ENCODE results near the gene KIF19. TPM values are rescaled to one million over a fixed set of nuclear protein-coding genes. Genes with fewer than 3 reads are reported as not detected.

KIF19 gene
- total RNA-seq, 4 donors from 2014 or later: 0.81 to 2.1 (median 1.5) TPM

DNA sequence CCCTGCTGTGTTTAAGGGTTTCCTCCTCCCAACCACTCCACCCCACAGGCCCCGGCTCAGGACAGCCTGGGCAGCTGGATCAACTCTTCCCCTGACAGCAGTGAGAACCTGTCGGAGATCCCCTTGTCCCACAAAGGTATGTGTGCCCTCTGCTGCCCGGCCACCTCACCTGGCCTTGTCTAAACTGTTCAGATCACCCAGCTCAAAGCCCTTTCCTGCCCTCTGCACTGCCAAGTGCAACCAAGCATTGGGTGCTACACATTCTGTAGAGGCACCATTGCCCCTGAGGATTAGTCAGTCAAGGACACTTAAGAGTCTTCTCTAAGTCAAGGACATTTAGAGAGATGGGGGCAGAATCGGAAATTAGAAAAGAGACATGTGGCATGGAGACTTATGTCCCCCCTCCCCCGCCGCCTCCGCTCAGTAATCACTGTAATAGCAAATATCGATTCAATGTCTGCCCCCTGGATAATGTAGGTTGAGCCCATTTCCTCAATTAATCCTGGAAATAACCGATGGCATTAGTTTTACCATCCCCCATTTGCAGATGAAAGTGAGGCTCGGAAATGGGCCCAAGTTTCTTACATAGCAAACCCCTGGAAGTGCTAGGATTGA is 27.5 kb downstream of the KIF19 start:
- Histone ChIP-seq H3K4me1 (peaks cover 0 to 13% (median 0%) of the 10 kb centered on the region in 3 donors), H3K9me3 (no peaks in the 10 kb centered on the region), H3K27me3 (peaks cover 100% of the 10 kb centered on the region), H3K27ac (no peak overlapping the region), H3K36me3 (no peaks in the 10 kb centered on the region), H3K4me3 (no peak overlapping the region)
- no peak for ATAC-seq
- WGBS, 2 donors (ENCODE audit: low coverage in 1 of 2): 68 to 72% methylated on average over 5 to 10 of the region's 10 CpGs
- TF ChIP-seq, protein P1, sequence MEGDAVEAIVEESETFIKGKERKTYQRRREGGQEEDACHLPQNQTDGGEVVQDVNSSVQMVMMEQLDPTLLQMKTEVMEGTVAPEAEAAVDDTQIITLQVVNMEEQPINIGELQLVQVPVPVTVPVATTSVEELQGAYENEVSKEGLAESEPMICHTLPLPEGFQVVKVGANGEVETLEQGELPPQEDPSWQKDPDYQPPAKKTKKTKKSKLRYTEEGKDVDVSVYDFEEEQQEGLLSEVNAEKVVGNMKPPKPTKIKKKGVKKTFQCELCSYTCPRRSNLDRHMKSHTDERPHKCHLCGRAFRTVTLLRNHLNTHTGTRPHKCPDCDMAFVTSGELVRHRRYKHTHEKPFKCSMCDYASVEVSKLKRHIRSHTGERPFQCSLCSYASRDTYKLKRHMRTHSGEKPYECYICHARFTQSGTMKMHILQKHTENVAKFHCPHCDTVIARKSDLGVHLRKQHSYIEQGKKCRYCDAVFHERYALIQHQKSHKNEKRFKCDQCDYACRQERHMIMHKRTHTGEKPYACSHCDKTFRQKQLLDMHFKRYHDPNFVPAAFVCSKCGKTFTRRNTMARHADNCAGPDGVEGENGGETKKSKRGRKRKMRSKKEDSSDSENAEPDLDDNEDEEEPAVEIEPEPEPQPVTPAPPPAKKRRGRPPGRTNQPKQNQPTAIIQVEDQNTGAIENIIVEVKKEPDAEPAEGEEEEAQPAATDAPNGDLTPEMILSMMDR (IDR thresholded peaks at IDR 0.05): no peak
- no peak for TF ChIP-seq POLR2AphosphoS5 (IDR thresholded peaks at IDR 0.05)

DNA sequence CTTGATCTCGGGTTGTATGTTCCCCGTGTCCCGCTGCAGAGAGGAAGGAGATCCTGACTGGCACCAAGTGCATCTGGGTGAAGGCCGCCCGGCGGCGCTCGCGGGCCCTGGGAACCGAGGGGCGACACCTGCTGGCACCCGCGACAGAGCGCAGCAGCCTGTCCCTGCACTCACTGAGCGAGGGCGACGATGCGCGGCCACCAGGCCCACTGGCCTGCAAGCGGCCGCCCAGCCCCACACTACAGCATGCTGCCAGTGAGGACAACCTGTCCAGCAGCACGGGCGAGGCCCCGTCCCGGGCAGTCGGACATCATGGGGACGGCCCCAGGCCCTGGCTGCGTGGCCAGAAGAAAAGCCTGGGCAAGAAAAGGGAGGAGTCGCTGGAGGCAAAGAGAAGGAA is 28.1 kb downstream of the KIF19 start:
- Histone ChIP-seq H3K27ac (no peak overlapping the region), H3K9me3 (no peaks in the 10 kb centered on the region), H3K4me1 (peaks cover 0 to 13% (median 0%) of the 10 kb centered on the region in 3 donors), H3K27me3 (peaks cover 100% of the 10 kb centered on the region), H3K36me3 (no peaks in the 10 kb centered on the region), H3K4me3 (no peak overlapping the region)
- WGBS, 2 donors (ENCODE audit: low coverage in 1 of 2): no CpG with 5 or more reads among the region's 29 CpGs
- ATAC-seq: no peak
- TF ChIP-seq, protein P1 (IDR thresholded peaks at IDR 0.05): peak in 1 of 4 experiments; percentile 28
- no peak for TF ChIP-seq EP300 (IDR thresholded peaks at IDR 0.05)

DNA sequence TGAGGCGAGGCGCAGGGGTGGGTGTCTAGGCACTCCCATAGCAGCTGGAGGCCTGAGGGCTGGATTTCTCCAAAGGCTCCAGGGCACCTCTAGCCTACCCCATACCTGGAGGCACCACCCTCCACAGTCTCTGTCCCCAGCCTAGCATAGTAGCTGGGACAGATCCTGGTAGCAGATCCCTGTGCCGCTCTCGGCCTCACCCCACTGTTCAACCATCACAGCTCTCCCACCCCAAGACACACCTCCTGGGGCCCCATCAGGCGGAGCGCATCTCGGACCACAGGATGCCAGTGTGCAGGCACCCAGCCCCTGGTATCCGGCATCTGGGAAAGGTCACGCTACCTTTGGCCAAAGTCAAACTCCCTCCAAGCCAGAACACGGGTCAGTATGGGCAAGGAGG is 28.5 kb downstream of the KIF19 start:
- peaks cover 100% of the 10 kb centered on the region for H3K27me3 ChIP-seq
- no peaks in the 10 kb centered on the region for H3K36me3 ChIP-seq
- H3K9me3 ChIP-seq: no peaks in the 10 kb centered on the region
- peaks cover 0 to 13% (median 0%) of the 10 kb centered on the region in 3 donors for H3K4me1 ChIP-seq
- no peak overlapping the region for H3K27ac ChIP-seq
- no peak overlapping the region for H3K4me3 ChIP-seq
- TF ChIP-seq POLR2AphosphoS5 (IDR thresholded peaks at IDR 0.05) (no peak), EP300 (IDR thresholded peaks at IDR 0.05) (no peak), POLR2A (IDR thresholded peaks at IDR 0.05) (no peak)
- TF ChIP-seq, protein P1 (IDR thresholded peaks at IDR 0.05): no peak
- 80% methylated on average over 1 of the region's 10 CpGs; no CpG with 5 or more reads in 1 of the 2 donors for WGBS, 2 donors (ENCODE audit: low coverage in 1 of 2)
- no peak for ATAC-seq

DNA sequence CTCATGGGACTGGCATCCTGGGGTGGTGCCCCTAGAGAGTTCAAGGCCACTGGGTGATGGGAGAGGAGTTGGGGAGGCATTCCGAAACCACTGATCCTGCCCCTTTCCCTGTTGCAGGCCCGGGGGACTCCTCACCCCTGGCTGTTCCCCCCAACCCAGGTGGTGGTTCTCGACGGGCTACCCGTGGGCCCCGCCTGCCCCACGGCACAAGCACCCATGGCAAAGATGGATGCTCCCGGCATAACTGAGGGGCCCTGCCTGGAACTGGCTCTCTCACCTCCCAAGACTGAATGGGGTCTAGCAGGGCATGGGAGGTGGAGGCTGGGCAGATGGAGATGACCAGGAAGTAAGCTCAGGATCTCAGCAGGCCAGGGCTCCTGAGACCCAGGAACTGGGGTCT is 29.0 kb downstream of the KIF19 start:
- no peak for ATAC-seq
- no peaks in the 10 kb centered on the region for H3K36me3 ChIP-seq
- no CpG with 5 or more reads among the region's 8 CpGs for whole genome bisulfite sequencing, 2 donors (ENCODE audit: low coverage in 1 of 2)
- H3K4me3 ChIP-seq: no peak overlapping the region
- no peak overlapping the region for H3K27ac ChIP-seq
- peaks cover 100% of the 10 kb centered on the region for H3K27me3 ChIP-seq
- TF ChIP-seq POLR2A (IDR thresholded peaks at IDR 0.05): no peak
- TF ChIP-seq, protein P1 (IDR thresholded peaks at IDR 0.05): no peak
- no peak for TF ChIP-seq EP300 (IDR thresholded peaks at IDR 0.05)
- TF ChIP-seq POLR2AphosphoS5 (IDR thresholded peaks at IDR 0.05): no peak
- H3K9me3 ChIP-seq: no peaks in the 10 kb centered on the region
- H3K4me1 ChIP-seq: peaks cover 0 to 13% (median 0%) of the 10 kb centered on the region in 3 donors
